ENCODE measurements around the gene SRGAP2B. TPM values are rescaled to one million over a fixed set of nuclear protein-coding genes. Genes with fewer than 3 reads are reported as not detected.
"Not testable (repeated sequence)": the region's sequence is repeated elsewhere in the genome, so short reads cannot be mapped to it uniquely, and the experiment has no call there.

Gene SRGAP2B
- total and polyA plus RNA-seq, 2 of the 4 experiments (the other 2 are of a cell fraction): 15.9 to 50.7 TPM

DNA sequence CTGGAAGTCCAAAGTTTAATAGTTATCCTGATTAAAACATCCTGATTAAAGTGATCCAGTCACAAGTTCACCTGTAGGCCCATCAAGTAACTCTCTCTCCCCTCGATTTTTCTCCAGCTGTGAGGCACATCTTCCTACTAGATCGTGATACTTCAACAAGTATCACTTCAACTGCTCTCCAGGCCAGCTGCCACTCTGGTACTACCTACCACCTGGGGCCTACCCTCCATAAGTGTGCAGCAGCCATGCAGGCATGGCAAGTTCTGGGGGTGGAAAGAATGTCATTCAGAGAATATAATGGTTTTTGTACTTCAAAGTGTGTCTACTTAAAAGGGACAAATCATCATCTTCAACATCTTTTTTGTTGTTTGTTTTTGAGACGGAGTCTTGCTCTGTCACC is 14.9 kb downstream of the SRGAP2B start:
- CTCF ChIA-PET; H2BK5ac ChIP-seq (ENCODE audit: low read depth, low read length, poor library complexity, severe bottlenecking); H2BK20ac ChIP-seq (ENCODE audit: low read depth, low read length); dilution Hi-C loops (cut with HindIII; ENCODE audit: low sequenced_read_pairs, unreplicated experiment); H4K91ac ChIP-seq (ENCODE audit: insufficient read depth, low read depth, low read length); H3K14ac ChIP-seq (replicated peaks; ENCODE audit: low read depth, low read length); H3K36me3 ChIP-seq (ENCODE audit: control insufficient read depth, insufficient read depth, low read length); H3K4me2 ChIP-seq (ENCODE audit: low read depth, low read length); H3K18ac ChIP-seq (ENCODE audit: low read depth, low read length); H3K9me1 ChIP-seq (ENCODE audit: insufficient read depth, low read length); DNase-seq; H2BK120ac ChIP-seq (ENCODE audit: low read depth, low read length); H4K20me1 ChIP-seq (ENCODE audit: insufficient read depth, low read length); H3K4me1 ChIP-seq (ENCODE audit: control insufficient read depth, insufficient read depth, low read length); H3K4ac ChIP-seq (ENCODE audit: low read depth, low read length); H4K8ac ChIP-seq (ENCODE audit: low read depth in 2 of 2, low read length in 2 of 2); intact Hi-C loops (cut with micrococcal nuclease); H3K27me3 ChIP-seq (ENCODE audit: control insufficient read depth, insufficient read depth, low read length); H3K27ac ChIP-seq (ENCODE audit: insufficient read depth, low read length); POLR2A ChIA-PET (ENCODE audit: unreplicated experiment); ATAC-seq (ENCODE audit: low read depth); H2AFZ ChIP-seq (replicated peaks; ENCODE audit: low read length, poor library complexity); H3K56ac ChIP-seq (ENCODE audit: extremely low read depth, insufficient read depth, low read length); H4K5ac ChIP-seq (ENCODE audit: low read depth, low read length); H3K79me1 ChIP-seq (ENCODE audit: low read depth in 1 of 2, low read length in 2 of 2); H2BK15ac ChIP-seq (ENCODE audit: low read depth, low read length); H3K9me3 ChIP-seq (ENCODE audit: control insufficient read depth, insufficient read depth, low read length); in situ Hi-C loops (cut with MboI; ENCODE audit: low sequenced_read_pairs); H2AK9ac ChIP-seq (replicated peaks; ENCODE audit: low read depth, low read length, poor library complexity); H2AK5ac ChIP-seq (ENCODE audit: low read depth, low read length); BruUV-seq (replicated peaks); H3K23ac ChIP-seq (ENCODE audit: low read depth, low read length); H3K9ac ChIP-seq (ENCODE audit: low read depth, low read length); H3K4me3 ChIP-seq (ENCODE audit: insufficient read depth, low read depth, low read length): not testable (repeated sequence)
- WGBS, 2 experiments (ENCODE audit: extremely low coverage in 2 of 2, insufficient read length in 1 of 2): no CpG with 5 or more reads among the region's 3 CpGs

DNA sequence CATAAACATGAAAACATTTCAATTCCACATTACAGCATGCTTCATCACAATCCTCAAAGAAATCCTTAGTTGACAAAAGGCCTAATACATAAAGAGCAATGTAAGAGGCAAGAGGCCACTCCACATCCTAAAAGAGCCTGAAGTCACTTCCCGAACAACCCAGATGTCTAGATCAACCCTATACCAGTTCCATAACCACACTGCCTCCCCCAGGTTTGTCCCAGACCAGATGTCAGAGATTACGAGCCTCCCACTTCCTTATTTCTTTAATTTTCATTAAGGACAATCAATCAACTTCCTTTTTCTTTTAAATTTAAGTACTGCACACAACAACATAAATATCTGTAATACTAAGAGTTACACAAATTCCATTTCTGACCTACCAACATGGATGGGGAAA is 15.4 kb downstream of the SRGAP2B start:
- dilution Hi-C loops (cut with HindIII; ENCODE audit: low sequenced_read_pairs, unreplicated experiment); H2AK5ac ChIP-seq (ENCODE audit: low read depth, low read length); H3K9me1 ChIP-seq (ENCODE audit: insufficient read depth, low read length); DNase-seq; intact Hi-C loops (cut with micrococcal nuclease); H4K91ac ChIP-seq (ENCODE audit: insufficient read depth, low read depth, low read length); H4K5ac ChIP-seq (ENCODE audit: low read depth, low read length); H3K27me3 ChIP-seq (ENCODE audit: control insufficient read depth, insufficient read depth, low read length); H3K9me3 ChIP-seq (ENCODE audit: control insufficient read depth, insufficient read depth, low read length); H2BK120ac ChIP-seq (ENCODE audit: low read depth, low read length); H2AFZ ChIP-seq (replicated peaks; ENCODE audit: low read length, poor library complexity); H2BK15ac ChIP-seq (ENCODE audit: low read depth, low read length); ATAC-seq (ENCODE audit: low read depth); CTCF ChIA-PET; H3K14ac ChIP-seq (replicated peaks; ENCODE audit: low read depth, low read length); H3K4me2 ChIP-seq (ENCODE audit: low read depth, low read length); H2BK5ac ChIP-seq (ENCODE audit: low read depth, low read length, poor library complexity, severe bottlenecking); H4K8ac ChIP-seq (ENCODE audit: low read depth in 2 of 2, low read length in 2 of 2); H2BK20ac ChIP-seq (ENCODE audit: low read depth, low read length); H3K9ac ChIP-seq (ENCODE audit: low read depth, low read length); H3K79me1 ChIP-seq (ENCODE audit: low read depth in 1 of 2, low read length in 2 of 2); H3K4me1 ChIP-seq (ENCODE audit: control insufficient read depth, insufficient read depth, low read length); BruUV-seq (replicated peaks); H4K20me1 ChIP-seq (ENCODE audit: insufficient read depth, low read length); H3K23ac ChIP-seq (ENCODE audit: low read depth, low read length); H3K18ac ChIP-seq (ENCODE audit: low read depth, low read length); H2AK9ac ChIP-seq (replicated peaks; ENCODE audit: low read depth, low read length, poor library complexity); in situ Hi-C loops (cut with MboI; ENCODE audit: low sequenced_read_pairs); POLR2A ChIA-PET (ENCODE audit: unreplicated experiment); H3K4me3 ChIP-seq (ENCODE audit: insufficient read depth, low read depth, low read length); H3K4ac ChIP-seq (ENCODE audit: low read depth, low read length); H3K56ac ChIP-seq (ENCODE audit: extremely low read depth, insufficient read depth, low read length); H3K36me3 ChIP-seq (ENCODE audit: control insufficient read depth, insufficient read depth, low read length); H3K27ac ChIP-seq (ENCODE audit: insufficient read depth, low read length): not testable (repeated sequence)
- no CpG with 5 or more reads among the region's 2 CpGs for WGBS, 2 experiments (ENCODE audit: extremely low coverage in 2 of 2, insufficient read length in 1 of 2)
